CD4-positive, alpha-beta T cell treated with Interleukin-12 subunit alpha and Interleukin-12 subunit beta, for 1 hour (primary cell): ENCODE data around the gene TLR10.
A peak's percentile ranks its signal among the peaks of the same experiment; 100 is the strongest.

Source experiments
- DNase-seq: peaks from one replicate; pipeline ENCODE4 v3.0.0-alpha.2; 2020

The TLR10 gene

GRCh38 chr4:38765382-38765781 is 17.4 kb downstream of the TLR10 start:
- no peak for DNase-seq

- no peak for DNase-seq
These were observed 18.5 kb downstream of the TLR10 start for GRCh38 chr4:38764277-38764676.

DNA sequence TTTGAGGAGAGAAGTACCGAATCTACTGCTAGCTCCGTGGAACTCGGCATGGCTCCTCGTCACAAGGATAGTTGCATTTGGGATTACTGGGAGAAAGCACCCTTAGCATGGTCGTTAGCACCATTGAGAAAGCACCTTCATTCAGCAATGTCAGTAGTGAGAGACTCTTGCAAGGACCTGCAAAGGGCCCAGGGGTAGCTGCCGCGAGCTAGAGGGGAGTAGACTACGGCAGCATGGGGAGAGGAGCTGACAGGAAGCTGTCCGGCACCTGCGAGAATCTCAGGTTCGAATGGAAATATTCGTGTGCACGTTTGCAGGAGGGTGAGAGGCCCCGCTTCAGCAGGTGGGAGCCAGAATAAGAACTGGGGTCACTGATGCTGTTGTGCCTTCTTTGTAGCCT is 20.2 kb downstream of the TLR10 start:
- DNase-seq, result no peak

- no peak for DNase-seq
These were observed 23.0 kb downstream of the TLR10 start for GRCh38 chr4:38759790-38760122.

- peak; percentile 73 for DNase-seq
These were observed 23.5 kb downstream of the TLR10 start for GRCh38 chr4:38759113-38759789.

DNA sequence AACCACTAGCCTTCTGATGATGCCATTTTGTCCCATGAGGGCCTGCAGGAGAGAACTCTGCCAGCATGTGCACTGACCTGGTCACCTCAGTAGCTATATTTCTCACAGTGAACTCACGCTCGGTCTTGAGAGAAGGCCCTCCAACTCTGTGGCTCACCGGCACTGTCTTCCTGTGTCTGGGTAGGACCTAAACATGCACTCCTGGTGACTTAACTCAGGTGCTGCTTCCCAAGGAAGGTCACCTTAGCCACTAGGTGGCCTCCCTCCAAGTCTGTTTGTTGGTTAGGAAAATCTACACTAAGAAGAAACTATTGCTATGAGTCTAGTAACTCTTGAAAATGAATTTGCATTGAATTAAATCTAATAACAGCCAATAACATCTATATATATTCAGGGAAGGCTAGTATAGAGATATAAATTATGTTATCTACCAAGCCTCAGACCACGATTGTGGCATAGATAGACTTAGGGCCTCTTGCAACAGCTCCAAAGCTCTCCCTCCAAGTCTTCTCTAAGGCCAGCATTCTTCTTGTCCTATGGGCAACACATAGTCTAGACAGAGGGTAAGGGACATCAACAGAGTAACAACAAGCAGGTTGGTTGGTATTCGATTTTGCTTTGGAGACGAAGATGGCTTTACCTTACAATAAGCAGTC is 24.7 kb downstream of the TLR10 start:
- DNase-seq, result no peak

DNA sequence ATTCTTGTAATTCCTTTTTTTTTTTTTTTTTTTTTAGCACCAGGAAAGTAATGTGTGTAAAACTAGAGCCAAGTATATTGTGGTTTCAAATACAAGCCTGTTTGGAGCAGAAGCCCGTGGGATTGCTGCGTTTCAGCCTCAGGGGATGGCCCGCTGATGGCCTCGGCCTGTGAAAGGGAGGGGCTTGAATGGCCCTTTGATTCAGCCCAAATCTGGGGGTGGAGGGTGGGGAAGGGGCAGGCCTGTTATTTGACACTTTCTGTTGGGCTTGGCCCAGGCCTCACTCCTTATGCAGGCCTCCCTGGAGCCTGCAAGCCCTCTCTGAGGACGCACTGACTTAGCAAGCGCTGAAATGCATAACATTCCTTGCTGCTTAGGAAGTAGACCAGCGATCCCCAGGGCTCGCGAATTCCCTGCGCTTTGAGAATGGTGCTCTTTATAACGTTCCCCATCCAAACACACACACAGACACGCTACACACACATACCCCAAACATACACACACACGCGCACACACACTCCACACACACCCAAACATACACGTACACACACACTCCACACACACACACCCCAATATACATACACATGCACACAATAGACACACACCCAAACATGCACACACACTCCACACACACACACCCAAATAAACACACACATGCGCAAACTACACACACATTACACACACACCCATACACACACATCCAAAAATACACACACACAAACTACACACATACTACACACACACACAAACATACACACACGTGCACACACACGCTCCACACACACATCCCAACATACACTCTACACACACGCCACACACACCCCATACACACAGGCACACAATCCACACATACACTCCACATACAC is 29.6 kb downstream of the TLR10 start:
- DNase-seq, result no peak

DNA sequence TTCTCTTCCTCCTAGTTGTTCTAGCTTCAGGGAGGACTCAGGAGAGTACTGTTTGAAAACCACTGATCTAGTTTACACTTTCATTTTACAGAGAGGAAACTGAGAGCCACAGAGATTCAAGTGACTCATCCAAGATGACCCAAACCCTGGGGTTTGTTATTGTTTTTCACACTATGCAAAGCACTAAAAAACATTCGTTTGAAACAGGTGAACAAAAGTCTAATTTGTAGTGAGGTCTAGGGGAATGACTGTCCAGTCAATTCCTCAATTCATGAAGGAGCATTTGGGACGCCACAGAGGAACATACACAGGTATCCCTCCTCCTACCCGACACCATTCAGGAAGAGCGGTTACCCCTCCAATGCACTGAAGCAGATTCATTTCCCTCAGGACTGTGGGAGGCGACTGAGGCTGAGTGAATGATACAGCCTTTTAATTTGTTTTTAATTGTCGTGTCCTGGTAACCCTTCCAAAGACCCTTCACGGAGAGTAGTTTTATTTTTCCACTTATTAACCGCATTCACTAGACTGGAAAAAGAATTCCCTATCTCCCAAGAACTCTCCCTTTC is 30.3 kb downstream of the TLR10 start:
- DNase-seq, result no peak

DNA sequence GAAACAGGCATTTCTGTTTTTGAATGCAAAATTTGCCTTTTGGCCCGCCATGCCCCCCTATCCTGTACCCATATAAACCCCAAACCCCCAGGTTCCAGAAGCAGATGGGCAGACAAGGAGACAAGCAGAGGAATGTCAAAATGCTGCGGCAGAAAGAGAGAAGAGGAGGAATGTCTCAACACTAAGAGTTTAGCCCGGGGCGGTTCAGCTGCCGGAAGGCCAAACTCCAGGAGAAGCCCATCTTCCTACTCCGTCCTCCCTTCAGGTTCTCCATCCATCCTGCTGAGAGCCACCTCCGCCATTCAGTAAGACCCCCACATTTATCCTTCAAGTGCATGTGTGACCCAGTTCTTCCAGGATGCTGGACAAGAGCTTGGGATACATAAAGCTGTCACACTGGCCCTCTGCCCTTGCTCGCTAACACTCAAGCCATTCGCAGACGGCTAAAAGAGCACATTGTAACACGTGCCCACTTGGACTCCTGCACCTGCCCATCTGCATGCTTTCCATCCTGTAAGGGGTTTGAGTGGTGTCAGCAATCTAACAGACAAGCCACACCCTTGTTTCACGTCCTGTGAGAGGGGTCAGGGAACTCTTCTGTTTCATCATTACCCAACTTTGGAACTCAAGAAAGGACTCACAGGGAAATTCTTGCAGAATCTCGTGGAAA is 31.3 kb downstream of the TLR10 start:
- no peak for DNase-seq

GRCh38 chr4:38749336-38749735 is 33.5 kb downstream of the TLR10 start:
- no peak for DNase-seq

- DNase-seq, result no peak
These were observed 35.2 kb downstream of the TLR10 start for GRCh38 chr4:38747629-38748028.

DNA sequence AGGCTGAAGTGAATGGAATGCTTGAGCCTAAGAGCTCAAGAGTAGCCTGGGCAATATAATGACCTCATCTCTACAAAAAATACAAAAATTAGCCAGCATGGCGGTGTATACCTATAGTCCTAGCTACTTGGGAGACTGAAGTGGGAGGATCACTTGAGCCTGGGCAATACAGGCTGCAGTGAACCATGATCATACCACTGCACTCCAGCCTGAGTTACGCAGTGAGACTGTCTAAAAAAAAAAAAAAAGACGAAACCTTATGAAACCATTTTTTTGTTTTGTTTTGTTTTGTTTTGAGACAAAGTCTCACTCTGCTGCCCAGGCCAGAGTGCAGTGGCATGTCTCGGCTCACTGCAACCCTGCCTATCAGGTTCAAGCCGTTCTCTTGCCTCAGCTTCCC is 36.9 kb downstream of the TLR10 start:
- DNase-seq, result no peak

DNA sequence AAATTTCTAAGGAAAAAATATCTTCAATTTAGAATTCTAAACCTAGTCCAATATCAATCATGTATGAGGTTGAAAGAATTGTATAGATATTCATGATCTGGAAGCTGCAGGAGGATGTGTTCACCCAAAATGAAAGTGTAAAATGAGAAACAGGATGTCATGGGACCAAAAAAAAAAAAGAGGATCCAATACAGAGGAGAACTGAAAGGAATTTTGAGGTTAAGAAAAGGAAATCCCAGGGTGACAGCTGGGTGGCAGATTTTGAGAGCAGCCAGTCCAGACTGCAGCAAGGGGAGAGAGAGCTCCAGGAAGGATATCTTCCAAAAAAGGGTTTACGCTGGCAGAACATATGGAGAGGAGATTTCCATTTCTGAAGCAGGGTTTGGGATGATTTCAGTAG is 38.9 kb downstream of the TLR10 start:
- DNase-seq, result no peak

DNA sequence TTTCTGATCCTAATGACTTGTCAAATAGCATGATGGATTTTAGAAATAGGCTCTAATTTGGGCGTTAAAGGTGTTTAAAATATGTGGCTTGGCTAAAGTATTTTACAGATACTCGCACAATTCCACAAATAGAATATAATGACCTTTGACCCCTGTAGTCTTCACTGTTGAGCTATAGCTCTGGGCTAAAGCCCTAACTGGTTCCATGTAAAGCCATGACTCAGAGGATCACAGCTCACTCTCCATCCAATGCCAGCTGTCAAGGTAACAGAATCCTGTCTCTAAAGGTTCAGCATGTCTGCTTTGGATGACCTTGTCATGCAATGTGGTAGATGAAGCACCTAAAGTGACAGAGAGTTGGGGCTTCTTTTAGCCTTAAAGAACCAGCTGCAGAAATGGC is 42.5 kb downstream of the TLR10 start:
- DNase-seq, result no peak

- DNase-seq, result no peak
These were observed 43.6 kb downstream of the TLR10 start for GRCh38 chr4:38738940-38739803.

DNA sequence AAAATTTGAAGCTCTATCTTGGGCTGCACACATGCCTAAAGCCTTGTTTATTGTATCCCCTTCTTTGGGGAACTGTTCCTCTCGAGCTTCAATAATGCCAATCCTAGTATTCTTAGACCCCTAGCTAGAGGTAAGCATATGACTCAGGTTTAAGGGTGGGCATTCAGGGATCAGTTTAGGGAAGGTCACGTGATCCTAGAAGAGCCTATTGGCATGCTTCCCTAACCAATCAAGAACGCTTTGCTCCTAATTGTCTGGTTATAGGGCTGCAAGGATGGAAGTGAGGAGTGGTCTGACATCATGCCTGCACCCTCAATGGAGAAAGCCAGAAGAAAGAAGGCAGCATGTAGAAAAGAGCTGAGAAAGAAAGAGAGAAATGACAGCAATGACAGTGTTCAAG is 46.9 kb downstream of the TLR10 start:
- no peak for DNase-seq

- DNase-seq, result no peak
These were observed 47.9 kb downstream of the TLR10 start for GRCh38 chr4:38734911-38735310.

GRCh38 chr4:38734446-38734845 is 48.3 kb downstream of the TLR10 start:
- no peak for DNase-seq

DNA sequence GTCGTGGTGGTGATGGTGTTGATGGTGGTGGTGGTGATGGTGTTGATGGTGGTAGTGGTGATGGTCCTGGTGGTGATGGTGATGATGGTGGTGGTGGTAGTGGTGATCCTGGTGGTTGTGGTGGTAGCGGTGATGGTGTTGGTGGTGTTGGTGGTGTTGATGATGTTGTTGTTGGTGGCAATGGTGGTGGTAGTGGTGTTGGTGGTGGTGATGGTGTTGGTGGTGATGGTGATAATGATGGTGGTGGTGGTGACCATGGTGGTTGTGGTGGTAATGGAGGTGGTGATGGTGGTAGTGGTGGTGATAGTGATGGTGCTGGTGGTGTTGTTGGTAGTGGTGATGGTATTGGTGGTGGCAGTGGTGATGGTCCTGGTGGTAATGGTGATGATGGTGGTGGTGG is 49.1 kb downstream of the TLR10 start:
- DNase-seq, result no peak

- peak; percentile 84 for DNase-seq
These were observed 51.8 kb downstream of the TLR10 start for GRCh38 chr4:38730830-38731646.

DNA sequence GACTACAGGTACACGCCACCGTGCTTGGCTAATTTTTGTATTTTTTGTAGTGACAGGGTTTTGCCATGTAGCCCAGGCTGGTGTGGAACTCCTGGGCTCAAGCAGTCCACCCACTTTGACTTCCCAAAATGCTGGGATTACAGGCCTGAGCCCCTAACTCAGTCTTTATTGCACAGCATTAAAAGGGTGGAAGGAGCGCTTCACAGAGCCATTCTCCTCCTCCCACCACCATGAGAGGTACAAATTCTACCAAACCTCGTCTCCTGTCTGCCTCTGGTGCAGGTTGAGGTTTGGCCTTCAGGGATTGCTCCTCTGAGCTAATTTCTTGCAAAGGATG is 52.3 kb downstream of the TLR10 start:
- DNase-seq, result no peak
